Bronchial epithelial cell (primary cell): ENCODE data around the gene FRS3. TPM values are rescaled to one million over a fixed set of nuclear protein-coding genes. Genes with fewer than 3 reads are reported as not detected.

Source experiments
- DNase-seq: peaks from one replicate; pipeline ENCODE4 v3.0.0-alpha.2; 2010; ENCODE audit warnings: low read depth
- FAIRE-seq: peaks from 2 replicates; lab custom pipeline; 2011; peaks lifted over from hg19 to GRCh38; lab: Jason Lieb, UNC
- H3K27me3 ChIP-seq: 2 replicates; pipeline ENCODE4 v1.5.1; 2011; ENCODE audit warnings: low read length; ENCODE audit not compliant: control insufficient read depth, insufficient read depth
- H3K36me3 ChIP-seq: 2 replicates; pipeline ENCODE4 v1.5.1; 2011; ENCODE audit warnings: low read length; ENCODE audit not compliant: control insufficient read depth, insufficient read depth
- H3K4me3 ChIP-seq: 2 replicates; pipeline ENCODE4 v1.5.1; 2011; ENCODE audit warnings: mild to moderate bottlenecking, low read depth, low read length, control low read depth
- total RNA-seq: library from RNA; depleted of rRNA; stranded (reverse); fragments of >200 nt; gene quantifications from 2 replicates; pipeline ENCODE4 v1.2.1, GENCODE V29; 2014
- TF ChIP-seq, protein P1 (sequence below): IDR thresholded peaks from 2 replicates; pipeline ENCODE4 v1.5.1; 2011; ENCODE audit warnings: mild to moderate bottlenecking, moderate library complexity, low read length, control low read depth, inconsistent platforms; ENCODE audit not compliant: insufficient read depth, severe bottlenecking

The FRS3 gene
- total RNA-seq, 1 donor from 2014 or later = 0.79 TPM

DNA sequence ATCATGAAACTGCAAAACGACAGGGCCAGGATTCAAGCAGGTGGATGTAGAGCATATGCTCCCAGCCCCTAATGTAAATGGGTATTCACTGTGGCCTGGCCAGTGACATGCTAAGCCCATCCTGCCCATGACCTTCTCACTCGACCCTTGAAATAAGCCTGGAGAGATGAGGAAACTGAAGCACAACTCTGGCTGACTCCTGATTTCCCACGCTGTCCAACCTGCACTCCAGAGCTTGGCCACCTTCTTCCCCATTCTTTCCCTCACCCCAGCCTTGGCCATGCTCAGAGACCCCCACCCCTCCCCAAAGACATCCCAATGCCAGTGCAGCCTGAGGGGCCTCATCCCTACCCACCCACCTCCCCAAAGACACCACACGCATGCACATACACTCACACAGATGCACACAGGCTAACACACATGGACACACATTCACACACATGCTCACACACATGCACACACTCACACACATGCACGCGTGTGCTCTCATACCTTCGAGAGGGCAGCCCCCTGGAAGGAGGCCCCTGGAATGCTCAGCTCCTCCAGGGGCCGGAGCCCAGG, 56.7 kb downstream of the FRS3 start:
- Histone ChIP-seq H3K27me3 (no peaks in the 10 kb centered on the region), H3K36me3 (no peaks in the 10 kb centered on the region), H3K4me3 (no peak overlapping the region)
- DNase-seq (no peak), FAIRE-seq (no peak)
- TF ChIP-seq, protein P1, sequence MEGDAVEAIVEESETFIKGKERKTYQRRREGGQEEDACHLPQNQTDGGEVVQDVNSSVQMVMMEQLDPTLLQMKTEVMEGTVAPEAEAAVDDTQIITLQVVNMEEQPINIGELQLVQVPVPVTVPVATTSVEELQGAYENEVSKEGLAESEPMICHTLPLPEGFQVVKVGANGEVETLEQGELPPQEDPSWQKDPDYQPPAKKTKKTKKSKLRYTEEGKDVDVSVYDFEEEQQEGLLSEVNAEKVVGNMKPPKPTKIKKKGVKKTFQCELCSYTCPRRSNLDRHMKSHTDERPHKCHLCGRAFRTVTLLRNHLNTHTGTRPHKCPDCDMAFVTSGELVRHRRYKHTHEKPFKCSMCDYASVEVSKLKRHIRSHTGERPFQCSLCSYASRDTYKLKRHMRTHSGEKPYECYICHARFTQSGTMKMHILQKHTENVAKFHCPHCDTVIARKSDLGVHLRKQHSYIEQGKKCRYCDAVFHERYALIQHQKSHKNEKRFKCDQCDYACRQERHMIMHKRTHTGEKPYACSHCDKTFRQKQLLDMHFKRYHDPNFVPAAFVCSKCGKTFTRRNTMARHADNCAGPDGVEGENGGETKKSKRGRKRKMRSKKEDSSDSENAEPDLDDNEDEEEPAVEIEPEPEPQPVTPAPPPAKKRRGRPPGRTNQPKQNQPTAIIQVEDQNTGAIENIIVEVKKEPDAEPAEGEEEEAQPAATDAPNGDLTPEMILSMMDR = no peak

DNA sequence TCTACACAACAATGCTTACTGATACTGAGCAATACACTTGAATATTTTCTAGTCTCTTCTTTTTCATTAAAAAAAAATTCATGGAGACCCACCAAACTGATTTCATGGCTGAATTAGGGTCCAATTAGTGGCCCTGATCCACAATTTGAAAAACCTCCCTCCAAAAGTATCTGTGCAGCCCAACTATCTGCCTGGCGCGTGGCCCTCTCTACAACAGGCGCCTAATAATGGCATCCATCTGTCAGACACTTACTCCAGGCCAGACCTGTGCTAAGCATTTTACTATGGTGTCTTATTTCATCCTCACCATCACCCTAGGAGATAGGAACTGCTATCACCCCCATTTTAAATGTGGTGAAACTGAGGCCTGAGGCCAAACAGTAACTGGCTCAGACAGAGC, 58.3 kb downstream of the FRS3 start:
- no peak overlapping the region for H3K4me3 ChIP-seq
- TF ChIP-seq, protein P1 = no peak
- DNase-seq (no peak), FAIRE-seq (no peak)
- no peaks in the 10 kb centered on the region for H3K27me3 ChIP-seq
- H3K36me3 ChIP-seq = no peaks in the 10 kb centered on the region

DNA sequence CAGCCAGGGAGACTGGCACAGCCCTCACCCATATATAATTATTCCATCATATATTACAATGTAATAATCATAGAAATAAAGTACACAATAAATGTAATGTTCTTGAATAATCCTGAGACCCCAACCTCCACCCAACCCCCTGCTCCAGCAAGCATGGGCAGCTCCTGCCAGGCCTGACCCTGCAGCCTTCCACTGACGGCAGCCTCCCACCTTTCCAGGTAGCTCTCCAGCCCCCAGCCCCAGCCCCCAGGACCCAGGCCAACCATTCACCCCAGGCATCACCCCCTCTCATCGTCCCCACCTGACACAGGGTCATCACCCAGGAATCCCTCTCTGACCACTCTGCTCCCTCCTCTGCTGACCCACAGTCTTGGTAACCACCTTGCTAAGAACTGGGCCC, 58.9 kb downstream of the FRS3 start:
- H3K36me3 ChIP-seq = no peaks in the 10 kb centered on the region
- TF ChIP-seq, protein P1 = no peak
- no peaks in the 10 kb centered on the region for H3K27me3 ChIP-seq
- no peak overlapping the region for H3K4me3 ChIP-seq
- FAIRE-seq (no peak), DNase-seq (no peak)

DNA sequence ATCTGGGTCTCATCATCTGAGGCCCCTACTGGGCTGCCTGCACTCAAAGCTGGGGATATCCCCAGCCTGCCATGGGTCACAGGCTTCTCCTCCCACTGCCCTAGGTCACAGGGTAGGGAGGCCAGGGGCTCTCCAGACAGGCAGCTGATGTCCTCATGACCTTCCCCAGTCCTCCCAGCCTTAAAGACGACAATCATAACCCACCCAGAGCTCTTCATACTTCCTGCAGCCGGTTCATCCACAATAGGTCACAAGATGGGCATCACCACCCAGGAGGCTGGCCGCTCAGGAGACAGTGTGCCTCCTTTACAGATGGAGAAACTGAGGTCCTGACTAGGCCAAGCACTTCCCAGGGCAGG, 59.5 kb downstream of the FRS3 start:
- TF ChIP-seq, protein P1 = no peak
- FAIRE-seq (no peak), DNase-seq (no peak)
- no peaks in the 10 kb centered on the region for H3K36me3 ChIP-seq
- H3K27me3 ChIP-seq = no peaks in the 10 kb centered on the region
- H3K4me3 ChIP-seq = no peak overlapping the region

Other genes with a start within 250 kb of the FRS3 start
- 2.1 and 2.3 TPM in 2 replicates for gene FOXP4, start 233.5 kb downstream of the FRS3 start, total RNA-seq
- 57.1 and 61.3 TPM in 2 replicates for gene MDFI, start 141.4 kb downstream of the FRS3 start, total RNA-seq
- gene TFEB, start 44.3 kb downstream of the FRS3 start, total RNA-seq = 6.8 and 13.2 TPM in 2 replicates
- gene PGC, start 32.5 kb downstream of the FRS3 start, total RNA-seq = not detected in 2 replicates
- 0.53 and 0.90 TPM in 2 replicates for gene PRICKLE4, start 882 bp upstream of the FRS3 start, total RNA-seq
- 35.2 and 55.0 TPM in 2 replicates for gene TOMM6, start 7.8 kb upstream of the FRS3 start, total RNA-seq
- 1.5 and 1.6 TPM in 2 replicates for gene USP49, start 115.5 kb upstream of the FRS3 start, total RNA-seq
- 37.6 and 40.0 TPM in 2 replicates for gene MED20, start 141.2 kb upstream of the FRS3 start, total RNA-seq
- gene BYSL, start 141.6 kb upstream of the FRS3 start, total RNA-seq = 16.9 and 28.2 TPM in 2 replicates
- gene CCND3, start 161.9 kb upstream of the FRS3 start, total RNA-seq = 9.7 and 11.8 TPM in 2 replicates